H1 (cell line): ENCODE measurements around the gene LIPC. TPM values are rescaled to one million over a fixed set of nuclear protein-coding genes. Genes with fewer than 3 reads are reported as not detected.

Experiments
- CHD7 ChIP-seq: fragments of 300-600 bp; sonication (generic); IDR thresholded peaks from 2 replicates; pipeline ENCODE4 v1.7.1; 2012; ENCODE audit warnings: low read length, moderate library complexity, mild to moderate bottlenecking, inconsistent platforms; ENCODE audit not compliant: insufficient replicate concordance
- SIX5 ChIP-seq: IDR thresholded peaks from 2 replicates; pipeline ENCODE4 v1.6.1; 2011; ENCODE audit warnings: mild to moderate bottlenecking, low read depth, low read length
- TEAD4 ChIP-seq: IDR thresholded peaks from 2 replicates; pipeline ENCODE4 v1.6.1; 2012; ENCODE audit warnings: low read depth, low read length, inconsistent platforms, mixed read lengths
- polyA plus RNA-seq, 7 experiments: library from polyadenylated mRNA; depleted of rRNA in 3 of 7; stranded (reverse) in 5 of 7; unstranded in 2 of 7; fragments of >200 nt in 5 of 7; fragments of 200-250 nt in 2 of 7; gene quantifications; 1 replicate in 5 of 7; 2 replicates in 1 of 7; 4 replicates in 1 of 7; pipeline versions ENCODE4 v1.2.1 to v1.2.3, GENCODE V29; 2011 to 2013; ENCODE audit warnings: missing spikeins in 2 of 7, mixed read lengths in 2 of 7
- total RNA-seq: library from RNA; stranded (reverse); fragmentation: NEBNext Ultra II Directional; extraction: Animal tissue kit (Norgen Biotek cat#: 25700); gene quantifications from 2 replicates; pipeline ENCODE4 v1.2.1, GENCODE V29; 2021

The LIPC gene
- total and polyA plus RNA-seq, 2 of the 8 experiments (the other 6 are each of a cell fraction or from before 2014, with no cell fraction given) = not detected

- TF ChIP-seq CHD7 = no peak
- TF ChIP-seq TEAD4 = no peak
- no peak for TF ChIP-seq SIX5
These were observed 39.1 kb upstream of the LIPC start (continued) for GRCh38 chr15:58392611-58393161.
